ENCODE data around the gene VWC2L.

The VWC2L gene

DNA sequence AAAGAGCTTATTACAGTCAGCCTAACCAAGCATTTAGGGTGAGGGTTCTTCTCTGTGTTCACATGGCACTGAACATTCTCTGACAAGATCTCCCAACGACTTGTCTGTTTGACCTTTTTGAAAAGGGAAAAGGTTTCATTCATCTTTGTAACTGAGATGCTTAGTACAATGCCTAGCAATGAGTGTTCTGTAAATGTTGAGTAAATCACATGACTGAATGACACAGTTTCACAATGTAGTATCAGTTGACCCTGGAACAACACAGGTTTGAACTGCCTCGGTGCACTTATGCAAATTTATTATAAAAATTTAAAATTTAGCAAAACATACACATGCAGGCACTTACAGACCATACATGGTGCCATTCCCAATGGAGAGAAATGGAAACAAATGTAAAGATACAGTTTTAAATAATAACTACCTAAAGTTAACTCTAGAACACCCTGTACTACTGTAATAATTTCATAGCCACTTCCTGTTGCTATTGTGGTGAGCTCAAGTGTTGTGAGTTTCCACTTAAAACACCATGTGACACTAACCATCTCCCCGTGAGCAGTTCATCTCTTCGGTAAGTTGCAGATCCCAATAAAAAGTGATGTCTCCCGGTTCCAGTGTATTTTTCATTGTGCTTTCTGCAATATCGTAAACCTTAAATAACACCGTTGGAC lies 34.1 kb upstream of the VWC2L start:
- Histone ChIP-seq H3K27ac (replicated peaks) (no peak overlapping the region), H3K4me3 (replicated peaks; ENCODE audit: insufficient read depth, low read length) (no peak overlapping the region), H3K27me3 (ENCODE audit: insufficient read depth, poor library complexity, severe bottlenecking) (no peaks in the 10 kb centered on the region)
- TF ChIP-seq GABPA (IDR thresholded peaks at IDR 0.05; ENCODE audit: low read depth) (no peak), SPI1 (IDR thresholded peaks at IDR 0.05; ENCODE audit: borderline replicate concordance, low read depth) (no peak), POLR2AphosphoS5 (IDR thresholded peaks at IDR 0.05; ENCODE audit: low read depth) (no peak), CTCF (IDR thresholded peaks at IDR 0.05; ENCODE audit: insufficient read depth, low read length) (no peak), REST (IDR thresholded peaks at IDR 0.05; ENCODE audit: insufficient replicate concordance, low read depth) (no peak)
- no peak for DNase-seq (ENCODE audit: low read depth in 1 of 2, low spot score in 1 of 2)

- H3K27ac ChIP-seq (replicated peaks) = no peak overlapping the region
- no peak for TF ChIP-seq POLR2AphosphoS5 (IDR thresholded peaks at IDR 0.05; ENCODE audit: low read depth)
- TF ChIP-seq GABPA (IDR thresholded peaks at IDR 0.05; ENCODE audit: low read depth) = no peak
- TF ChIP-seq CTCF (IDR thresholded peaks at IDR 0.05; ENCODE audit: insufficient read depth, low read length) = no peak
- no peak for TF ChIP-seq SPI1 (IDR thresholded peaks at IDR 0.05; ENCODE audit: borderline replicate concordance, low read depth)
- no peak for TF ChIP-seq REST (IDR thresholded peaks at IDR 0.05; ENCODE audit: insufficient replicate concordance, low read depth)
- H3K4me3 ChIP-seq (replicated peaks; ENCODE audit: insufficient read depth, low read length) = no peak overlapping the region
- H3K27me3 ChIP-seq (ENCODE audit: insufficient read depth, poor library complexity, severe bottlenecking) = no peaks in the 10 kb centered on the region
- no peak for DNase-seq (ENCODE audit: low read depth in 1 of 2, low spot score in 1 of 2)
These were observed 33.6 kb upstream of the VWC2L start for GRCh38 chr2:214377286-214377624.

GRCh38 chr2:214378455-214379103 lies 32.3 kb upstream of the VWC2L start:
- TF ChIP-seq REST (IDR thresholded peaks at IDR 0.05; ENCODE audit: insufficient replicate concordance, low read depth) (no peak), GABPA (IDR thresholded peaks at IDR 0.05; ENCODE audit: low read depth) (no peak), SPI1 (IDR thresholded peaks at IDR 0.05; ENCODE audit: borderline replicate concordance, low read depth) (no peak), POLR2AphosphoS5 (IDR thresholded peaks at IDR 0.05; ENCODE audit: low read depth) (no peak), CTCF (IDR thresholded peaks at IDR 0.05; ENCODE audit: insufficient read depth, low read length) (no peak)
- Histone ChIP-seq H3K27ac (replicated peaks) (no peak overlapping the region), H3K4me3 (replicated peaks; ENCODE audit: insufficient read depth, low read length) (no peak overlapping the region), H3K27me3 (ENCODE audit: insufficient read depth, poor library complexity, severe bottlenecking) (no peaks in the 10 kb centered on the region)
- no peak for DNase-seq (ENCODE audit: low read depth in 1 of 2, low spot score in 1 of 2)

Data from HL-60 (cell line).